ENCODE data around the gene BCAS4.

DNA sequence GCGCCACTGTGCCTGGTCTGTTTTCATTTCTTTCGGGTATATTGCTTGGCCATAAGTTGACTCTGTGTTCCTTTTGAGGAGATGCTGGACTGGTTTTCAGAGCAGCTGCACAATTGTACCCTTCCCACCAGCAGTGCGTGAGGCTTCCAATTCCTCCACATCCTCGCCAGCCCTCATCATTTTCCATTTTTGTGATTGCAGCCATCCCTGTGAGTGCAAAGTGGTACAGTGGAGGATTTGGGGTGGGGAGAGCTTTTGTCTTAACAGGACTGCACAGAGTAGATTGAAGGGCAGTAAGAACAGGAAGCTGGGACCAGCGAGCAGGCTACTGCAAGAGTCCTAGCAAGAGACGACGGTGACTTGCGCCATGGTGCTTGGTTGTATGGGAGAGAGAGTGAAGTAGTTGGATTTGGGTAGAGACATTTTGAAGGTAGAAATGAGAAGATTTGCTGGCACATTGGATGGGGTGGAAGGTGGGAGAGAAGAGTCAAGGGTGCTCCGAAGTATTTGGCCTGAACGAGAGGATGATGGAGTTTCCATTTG is 18.3 kb downstream of the BCAS4 start:
- TF ChIP-seq POLR2A (IDR thresholded peaks at IDR 0.05), result no peak
- TF ChIP-seq, protein P1, sequence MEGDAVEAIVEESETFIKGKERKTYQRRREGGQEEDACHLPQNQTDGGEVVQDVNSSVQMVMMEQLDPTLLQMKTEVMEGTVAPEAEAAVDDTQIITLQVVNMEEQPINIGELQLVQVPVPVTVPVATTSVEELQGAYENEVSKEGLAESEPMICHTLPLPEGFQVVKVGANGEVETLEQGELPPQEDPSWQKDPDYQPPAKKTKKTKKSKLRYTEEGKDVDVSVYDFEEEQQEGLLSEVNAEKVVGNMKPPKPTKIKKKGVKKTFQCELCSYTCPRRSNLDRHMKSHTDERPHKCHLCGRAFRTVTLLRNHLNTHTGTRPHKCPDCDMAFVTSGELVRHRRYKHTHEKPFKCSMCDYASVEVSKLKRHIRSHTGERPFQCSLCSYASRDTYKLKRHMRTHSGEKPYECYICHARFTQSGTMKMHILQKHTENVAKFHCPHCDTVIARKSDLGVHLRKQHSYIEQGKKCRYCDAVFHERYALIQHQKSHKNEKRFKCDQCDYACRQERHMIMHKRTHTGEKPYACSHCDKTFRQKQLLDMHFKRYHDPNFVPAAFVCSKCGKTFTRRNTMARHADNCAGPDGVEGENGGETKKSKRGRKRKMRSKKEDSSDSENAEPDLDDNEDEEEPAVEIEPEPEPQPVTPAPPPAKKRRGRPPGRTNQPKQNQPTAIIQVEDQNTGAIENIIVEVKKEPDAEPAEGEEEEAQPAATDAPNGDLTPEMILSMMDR (IDR thresholded peaks at IDR 0.05), result no peak

Data from thyroid gland (tissue), 4 donors.